A673 (cell line): Measurements from ENCODE around the gene ECE1. TPM values are rescaled to one million over a fixed set of nuclear protein-coding genes. Genes with fewer than 3 reads are reported as not detected.

Experiments used
- BruUV-seq: library from RNA; stranded (reverse); fragments of 400-500 nt; replicated peaks from 2 replicates; lab custom pipeline; 2021; lab: Mats Ljungman, UMichigan
- CTCF ChIA-PET: fragments of 300-600 bp; sonication (Branson Sonifier 250); formaldehyde crosslinking; loops from one replicate; lab custom pipeline; 2022; ENCODE audit warnings: antibody characterized with exemption; lab: Charles Lee
- POLR2A ChIA-PET: fragments of 300-600 bp; sonication (Branson Sonifier 250); formaldehyde crosslinking; loops from one replicate; lab custom pipeline; 2022; ENCODE audit warnings: antibody characterized with exemption; ENCODE audit not compliant: low non-redundant PET; lab: Charles Lee
- DNase-seq: peaks from one replicate; pipeline ENCODE4 v3.0.0-alpha.2; 2015; ENCODE audit warnings: low spot score
- H3K27ac ChIP-seq: fragments of 200-600 bp; sonication (generic); 2 replicates; pipeline ENCODE4 v1.5.1; 2016; ENCODE audit warnings: mixed run types, low read depth, mild to moderate bottlenecking, mixed read lengths, antibody characterized with exemption, low read length; ENCODE audit not compliant: poor library complexity, severe bottlenecking
- H3K27me3 ChIP-seq: fragments of 200-600 bp; sonication (generic); replicated peaks from 2 replicates; pipeline ENCODE4 v1.6.1; 2017; ENCODE audit warnings: mixed run types, low read depth, mild to moderate bottlenecking, mixed read lengths, antibody characterized with exemption, low read length; ENCODE audit not compliant: insufficient read depth, poor library complexity
- H3K36me3 ChIP-seq: fragments of 200-600 bp; sonication (generic); 2 replicates; pipeline ENCODE4 v1.6.1; 2016; ENCODE audit warnings: mixed run types, mild to moderate bottlenecking, mixed read lengths, antibody characterized with exemption, low read length; ENCODE audit not compliant: insufficient read depth, poor library complexity, severe bottlenecking
- H3K4me1 ChIP-seq: fragments of 200-600 bp; sonication (generic); 2 replicates; pipeline ENCODE4 v1.6.1; 2017; ENCODE audit warnings: mixed run types, mild to moderate bottlenecking, mixed read lengths, antibody characterized with exemption, low read length; ENCODE audit not compliant: insufficient read depth, poor library complexity, severe bottlenecking
- H3K4me3 ChIP-seq: fragments of 200-600 bp; sonication (generic); 2 replicates; pipeline ENCODE4 v1.5.1; 2016; ENCODE audit warnings: low read depth, mixed run types, mild to moderate bottlenecking, mixed read lengths, low read length; ENCODE audit not compliant: poor library complexity, severe bottlenecking
- H3K9me3 ChIP-seq: fragments of 200-600 bp; sonication (generic); 2 replicates; pipeline ENCODE4 v1.6.1; 2016; ENCODE audit warnings: mixed run types, low read depth, mild to moderate bottlenecking, mixed read lengths, antibody characterized with exemption, low read length; ENCODE audit not compliant: poor library complexity, severe bottlenecking
- CTCF ChIP-seq: fragments of 300-800, 200-600 bp; sonication (generic); conservative IDR thresholded peaks from 2 replicates; pipeline ENCODE4 v1.5.1; 2017; ENCODE audit warnings: low read depth, mild to moderate bottlenecking, antibody characterized with exemption, low read length, moderate library complexity, mixed read lengths
- EZH2 ChIP-seq: fragments of 200-600 bp; sonication (generic); IDR thresholded peaks from 2 replicates; pipeline ENCODE4 v1.6.1; 2017; ENCODE audit warnings: borderline replicate concordance, low read depth, mild to moderate bottlenecking, mixed read lengths, antibody characterized with exemption, low read length; ENCODE audit not compliant: poor library complexity, severe bottlenecking
- intact Hi-C: fragments of 100-400 bp; cut with micrococcal nuclease; formaldehyde crosslinking; loops from one replicate; pipeline ENCODE4 v1.10.0; 2022; ENCODE audit not compliant: unreplicated experiment
- total RNA-seq: library from RNA; stranded (reverse); gene quantifications from 2 replicates; pipeline ENCODE4 v1.2.3, GENCODE V29; 2021

The ECE1 gene
- total RNA-seq, 1 experiment from 2014 or later = 31.5 TPM

DNA sequence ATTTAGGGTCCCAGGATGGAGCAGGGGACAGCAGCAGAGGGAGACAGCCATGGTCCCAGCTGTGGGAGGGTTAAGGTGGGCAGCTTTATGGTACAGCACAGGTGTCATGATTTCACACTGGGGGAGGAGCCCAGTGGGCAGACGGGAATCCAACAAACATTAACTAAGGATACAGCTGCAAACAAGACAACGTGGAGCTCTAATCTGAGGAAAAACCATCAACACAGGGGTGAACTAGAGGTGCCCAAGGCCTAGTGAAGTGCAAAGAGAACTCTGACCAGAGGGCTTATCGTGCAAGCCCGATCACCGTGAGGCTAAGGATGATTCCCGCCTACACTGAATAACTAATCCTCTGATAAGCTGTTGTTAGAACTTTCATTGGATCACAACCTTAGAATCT lies 18.7 kb downstream of the ECE1 start:
- H3K36me3 ChIP-seq = no peaks in the 10 kb centered on the region
- TF ChIP-seq CTCF (no peak), EZH2 (no peak)
- H3K27ac ChIP-seq = no peak overlapping the region
- ChIA-PET POLR2A (no interaction called here), CTCF (interaction anchor here (3.4 kb wide), 1 partner anchor 10 kb away, joined by 22 read pairs; no protein-coding TSS in a partner anchor)
- no peaks in the 10 kb centered on the region for H3K27me3 ChIP-seq
- H3K9me3 ChIP-seq = no peaks in the 10 kb centered on the region
- no peak overlapping the region for H3K4me3 ChIP-seq
- no peak for DNase-seq
- intact Hi-C loops = no loop called here
- BruUV-seq = no TSS peak
- H3K4me1 ChIP-seq = no peaks in the 10 kb centered on the region

GRCh38 chr1:21270086-21270689 lies 20.1 kb downstream of the ECE1 start:
- Histone ChIP-seq H3K36me3 (no peaks in the 10 kb centered on the region), H3K4me3 (no peak overlapping the region), H3K27ac (no peak overlapping the region), H3K4me1 (no peaks in the 10 kb centered on the region), H3K27me3 (no peaks in the 10 kb centered on the region), H3K9me3 (no peaks in the 10 kb centered on the region)
- ChIA-PET POLR2A (interaction anchor here (0.9 kb wide), 1 partner anchor 9 kb away, joined by 3 read pairs; no protein-coding TSS in a partner anchor), CTCF (interaction anchor here (0.5 to 3.4 kb wide), 18 partner anchors 9 to 755 kb away, joined by 3 to 22 read pairs (median 4); no protein-coding TSS in a partner anchor)
- intact Hi-C loops = no loop called here
- DNase-seq = peak; percentile 75
- no peak for TF ChIP-seq EZH2
- TF ChIP-seq CTCF = peak; percentile 98
- no TSS peak for BruUV-seq

- intact Hi-C loops = no loop called here
- no peaks in the 10 kb centered on the region for H3K9me3 ChIP-seq
- CTCF ChIA-PET = interaction anchor here (0.5 to 3.4 kb wide), 11 partner anchors 8 to 756 kb away, joined by 3 to 22 read pairs (median 5); no protein-coding TSS in a partner anchor
- H3K27me3 ChIP-seq = no peaks in the 10 kb centered on the region
- no peak overlapping the region for H3K27ac ChIP-seq
- no peak for DNase-seq
- no TSS peak for BruUV-seq
- POLR2A ChIA-PET = interaction anchor here (0.9 kb wide), 1 partner anchor 8 kb away, joined by 3 read pairs; no protein-coding TSS in a partner anchor
- H3K4me3 ChIP-seq = no peak overlapping the region
- no peaks in the 10 kb centered on the region for H3K36me3 ChIP-seq
- TF ChIP-seq EZH2 = no peak
- no peak for TF ChIP-seq CTCF
- H3K4me1 ChIP-seq = no peaks in the 10 kb centered on the region
These were observed 20.7 kb downstream of the ECE1 start for GRCh38 chr1:21269461-21270085.
